ENCODE data around the gene MIX23.

MIX23 gene

GRCh38 chr3:122357828-122358702, 25.0 kb downstream of the MIX23 start:
- Histone ChIP-seq H3K4me1 (ENCODE audit: low read length) (no peaks in the 10 kb centered on the region), H3K4me3 (ENCODE audit: low read length) (no peak overlapping the region), H3K9me3 (ENCODE audit: insufficient read depth, low read length) (no peaks in the 10 kb centered on the region), H3K9ac (ENCODE audit: low read length) (no peak overlapping the region), H3K4me2 (ENCODE audit: low read length) (no peak overlapping the region), H3K27ac (ENCODE audit: low read length) (no peak overlapping the region), H3K79me2 (ENCODE audit: low read length) (no peaks in the 10 kb centered on the region), H3K27me3 (ENCODE audit: low read depth, low read length) (no peaks in the 10 kb centered on the region), H4K20me1 (ENCODE audit: insufficient read depth, low read length) (no peaks in the 10 kb centered on the region), H3K36me3 (replicated peaks; ENCODE audit: low read depth, low read length) (peaks cover 17% of the 10 kb centered on the region), H2AFZ (ENCODE audit: low read depth, low read length) (no peak overlapping the region)
- no peak for TF ChIP-seq CTCF (IDR thresholded peaks at IDR 0.05; ENCODE audit: low read depth, low read length)

GRCh38 chr3:122356402-122356801, 26.6 kb downstream of the MIX23 start:
- Histone ChIP-seq H3K27me3 (ENCODE audit: low read depth, low read length) (no peaks in the 10 kb centered on the region), H3K4me2 (ENCODE audit: low read length) (no peak overlapping the region), H3K36me3 (replicated peaks; ENCODE audit: low read depth, low read length) (peaks cover 7% of the 10 kb centered on the region), H3K9ac (ENCODE audit: low read length) (no peak overlapping the region), H3K9me3 (ENCODE audit: insufficient read depth, low read length) (no peaks in the 10 kb centered on the region), H2AFZ (ENCODE audit: low read depth, low read length) (no peak overlapping the region), H3K4me3 (ENCODE audit: low read length) (no peak overlapping the region), H3K79me2 (ENCODE audit: low read length) (no peaks in the 10 kb centered on the region), H4K20me1 (ENCODE audit: insufficient read depth, low read length) (no peaks in the 10 kb centered on the region), H3K4me1 (ENCODE audit: low read length) (no peaks in the 10 kb centered on the region), H3K27ac (ENCODE audit: low read length) (no peak overlapping the region)
- peak; percentile 63 for TF ChIP-seq CTCF (IDR thresholded peaks at IDR 0.05; ENCODE audit: low read depth, low read length)
- TF ChIP-seq EZH2phosphoT487 (IDR thresholded peaks at IDR 0.05; ENCODE audit: low read depth) = no peak

GRCh38 chr3:122355612-122356011, 27.4 kb downstream of the MIX23 start:
- Histone ChIP-seq H3K9me3 (ENCODE audit: insufficient read depth, low read length) (no peaks in the 10 kb centered on the region), H2AFZ (ENCODE audit: low read depth, low read length) (no peak overlapping the region), H3K27me3 (ENCODE audit: low read depth, low read length) (no peaks in the 10 kb centered on the region), H3K36me3 (replicated peaks; ENCODE audit: low read depth, low read length) (peaks cover 7% of the 10 kb centered on the region), H3K4me1 (ENCODE audit: low read length) (no peaks in the 10 kb centered on the region), H3K27ac (ENCODE audit: low read length) (no peak overlapping the region), H3K4me2 (ENCODE audit: low read length) (no peak overlapping the region), H3K9ac (ENCODE audit: low read length) (no peak overlapping the region), H3K4me3 (ENCODE audit: low read length) (no peak overlapping the region), H4K20me1 (ENCODE audit: insufficient read depth, low read length) (no peaks in the 10 kb centered on the region), H3K79me2 (ENCODE audit: low read length) (no peaks in the 10 kb centered on the region)
- TF ChIP-seq CTCF (IDR thresholded peaks at IDR 0.05; ENCODE audit: low read depth, low read length) = no peak
- no peak for TF ChIP-seq EZH2phosphoT487 (IDR thresholded peaks at IDR 0.05; ENCODE audit: low read depth)

- no peaks in the 10 kb centered on the region for H3K4me1 ChIP-seq (ENCODE audit: low read length)
- no peak for TF ChIP-seq EZH2phosphoT487 (IDR thresholded peaks at IDR 0.05; ENCODE audit: low read depth)
- no peak for TF ChIP-seq CTCF (IDR thresholded peaks at IDR 0.05; ENCODE audit: low read depth, low read length)
- no peak overlapping the region for H3K4me3 ChIP-seq (ENCODE audit: low read length)
- H3K9ac ChIP-seq (ENCODE audit: low read length) = no peak overlapping the region
- peaks cover 6% of the 10 kb centered on the region for H3K36me3 ChIP-seq (replicated peaks; ENCODE audit: low read depth, low read length)
- no peak overlapping the region for H3K4me2 ChIP-seq (ENCODE audit: low read length)
- H3K27ac ChIP-seq (ENCODE audit: low read length) = no peak overlapping the region
- no peaks in the 10 kb centered on the region for H3K9me3 ChIP-seq (ENCODE audit: insufficient read depth, low read length)
- no peaks in the 10 kb centered on the region for H3K27me3 ChIP-seq (ENCODE audit: low read depth, low read length)
- H4K20me1 ChIP-seq (ENCODE audit: insufficient read depth, low read length) = no peaks in the 10 kb centered on the region
- H3K79me2 ChIP-seq (ENCODE audit: low read length) = no peaks in the 10 kb centered on the region
- no peak overlapping the region for H2AFZ ChIP-seq (ENCODE audit: low read depth, low read length)
Observed at GRCh38 chr3:122353893-122354401, 29.1 kb downstream of the MIX23 start.

Measured in OCI-LY3 (cell line).